Measurements from ENCODE around the gene MARS1.
A peak's percentile ranks its signal among the peaks of the same experiment; 100 is the strongest.
"Not testable (repeated sequence)": the region's sequence is repeated elsewhere in the genome, so short reads cannot be mapped to it uniquely, and the experiment has no call there.

The MARS1 gene

GRCh38 chr12:57489157-57489641 lies 1.3 kb downstream of the MARS1 start:
- no peak overlapping the region; the same call in 1 of the 2 replicates for H3K27ac ChIP-seq
- peak overlapping the region; percentile 74 for H3K4me3 ChIP-seq (IDR thresholded peaks at IDR 0.05; ENCODE audit: insufficient read depth, low read depth, low read length)
- H2AFZ ChIP-seq (ENCODE audit: low read depth), result no peak overlapping the region
- H3K27me3 ChIP-seq (ENCODE audit: insufficient read depth, low read depth), result no peaks in the 10 kb centered on the region
- peaks cover 27% of the 10 kb centered on the region; the same call in 1 of the 2 replicates for H3K36me3 ChIP-seq (ENCODE audit: insufficient read depth)
- TF ChIP-seq CTCF (conservative IDR thresholded peaks at IDR 0.05; ENCODE audit: low read depth, low read length), result no peak
- H4K20me1 ChIP-seq (ENCODE audit: insufficient read depth), result no peaks in the 10 kb centered on the region
- peak overlapping the region; percentile 77 for H3K4me2 ChIP-seq
- peak overlapping the region; percentile 64; the same call in 1 of the 2 replicates for H3K9ac ChIP-seq
- peaks cover 37% of the 10 kb centered on the region for H3K79me2 ChIP-seq (ENCODE audit: insufficient read depth, low read depth)
- peaks cover 27% of the 10 kb centered on the region for H3K4me1 ChIP-seq (ENCODE audit: low read depth, poor library complexity, severe bottlenecking)

DNA sequence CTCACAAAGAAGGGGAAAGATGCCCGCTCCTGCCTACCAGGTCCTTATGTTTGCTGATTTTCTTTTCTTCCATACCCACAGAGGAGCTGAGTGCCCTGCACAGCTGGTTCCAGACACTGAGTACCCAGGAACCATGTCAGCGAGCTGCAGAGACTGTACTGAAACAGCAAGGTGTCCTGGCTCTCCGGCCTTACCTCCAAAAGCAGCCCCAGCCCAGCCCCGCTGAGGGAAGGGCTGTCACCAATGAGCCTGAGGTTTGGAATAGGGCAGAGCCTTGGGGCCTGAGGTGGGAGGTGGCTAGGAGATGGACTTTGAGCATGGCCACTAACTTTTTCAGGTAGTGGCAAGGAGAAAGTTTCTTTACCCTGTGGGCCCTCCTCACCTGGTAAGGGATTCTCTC lies 2.3 kb downstream of the MARS1 start:
- Histone ChIP-seq H2AFZ (ENCODE audit: low read depth) (no peak overlapping the region), H3K36me3 (ENCODE audit: insufficient read depth) (peaks cover 27% of the 10 kb centered on the region; the same call in 1 of the 2 replicates), H3K4me2 (no peak overlapping the region), H3K4me3 (IDR thresholded peaks at IDR 0.05; ENCODE audit: insufficient read depth, low read depth, low read length) (no peak overlapping the region), H3K27me3 (ENCODE audit: insufficient read depth, low read depth) (no peaks in the 10 kb centered on the region), H3K79me2 (ENCODE audit: insufficient read depth, low read depth) (peaks cover 37% of the 10 kb centered on the region), H3K4me1 (ENCODE audit: low read depth, poor library complexity, severe bottlenecking) (peaks cover 27% of the 10 kb centered on the region), H3K27ac (no peak overlapping the region), H4K20me1 (ENCODE audit: insufficient read depth) (no peaks in the 10 kb centered on the region), H3K9ac (no peak overlapping the region)
- TF ChIP-seq CTCF (conservative IDR thresholded peaks at IDR 0.05; ENCODE audit: low read depth, low read length), result no peak

GRCh38 chr12:57491393-57492280 lies 3.8 kb downstream of the MARS1 start:
- Histone ChIP-seq H3K9ac (no peak overlapping the region), H3K4me2 (no peak overlapping the region), H3K27ac (peak overlapping the region; percentile 1; the same call in 1 of the 2 replicates), H3K4me3 (IDR thresholded peaks at IDR 0.05; ENCODE audit: insufficient read depth, low read depth, low read length) (no peak overlapping the region), H2AFZ (ENCODE audit: low read depth) (no peak overlapping the region), H3K27me3 (ENCODE audit: insufficient read depth, low read depth) (no peaks in the 10 kb centered on the region), H3K79me2 (ENCODE audit: insufficient read depth, low read depth) (peaks cover 37% of the 10 kb centered on the region), H3K4me1 (ENCODE audit: low read depth, poor library complexity, severe bottlenecking) (peaks cover 27% of the 10 kb centered on the region), H4K20me1 (ENCODE audit: insufficient read depth) (no peaks in the 10 kb centered on the region), H3K36me3 (ENCODE audit: insufficient read depth) (peaks cover 27% of the 10 kb centered on the region; the same call in 1 of the 2 replicates)
- peak; percentile 76 for TF ChIP-seq CTCF (conservative IDR thresholded peaks at IDR 0.05; ENCODE audit: low read depth, low read length)

GRCh38 chr12:57495051-57495701 lies 7.3 kb downstream of the MARS1 start:
- not testable (repeated sequence) for H3K4me2 ChIP-seq; H3K27ac ChIP-seq; H4K20me1 ChIP-seq (ENCODE audit: insufficient read depth); H3K4me1 ChIP-seq (ENCODE audit: low read depth, poor library complexity, severe bottlenecking); H2AFZ ChIP-seq (ENCODE audit: low read depth); H3K9ac ChIP-seq; H3K27me3 ChIP-seq (ENCODE audit: insufficient read depth, low read depth); H3K4me3 ChIP-seq (IDR thresholded peaks at IDR 0.05; ENCODE audit: insufficient read depth, low read depth, low read length)
- Histone ChIP-seq H3K36me3 (ENCODE audit: insufficient read depth) (peaks cover 21% of the 10 kb centered on the region; the same call in 1 of the 2 replicates), H3K79me2 (ENCODE audit: insufficient read depth, low read depth) (peaks cover 14% of the 10 kb centered on the region; the same call in 1 of the 2 replicates)
